ENCODE results near the gene ELAVL1. TPM values are rescaled to one million over a fixed set of nuclear protein-coding genes. Genes with fewer than 3 reads are reported as not detected.
"Not testable (repeated sequence)": the region's sequence is repeated elsewhere in the genome, so short reads cannot be mapped to it uniquely, and the experiment has no call there.

The ELAVL1 gene
- total RNA-seq, 1 donor from 2014 or later, result 92.3 TPM

DNA sequence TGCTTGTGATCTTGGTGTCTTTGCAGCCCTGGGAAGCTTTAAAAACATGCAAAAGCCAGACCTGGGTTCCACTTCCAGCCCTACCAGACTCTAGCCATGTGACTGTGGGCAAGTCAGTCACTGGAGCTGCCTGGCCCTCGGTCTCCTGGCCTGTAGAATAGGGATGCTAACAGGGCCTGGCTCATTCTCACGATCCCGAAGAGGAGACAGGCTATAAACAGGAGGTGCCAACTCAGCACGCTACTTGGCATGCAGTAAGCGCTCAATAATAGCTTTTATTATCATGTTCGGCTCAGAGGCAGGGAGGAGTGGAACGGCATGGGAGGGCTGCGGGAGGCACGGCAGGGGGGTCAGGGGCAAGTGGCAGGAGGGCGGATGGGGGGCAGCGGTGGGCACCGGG is 81.2 kb downstream of the ELAVL1 start:
- no peak for DNase-seq (ENCODE audit: low read depth)

DNA sequence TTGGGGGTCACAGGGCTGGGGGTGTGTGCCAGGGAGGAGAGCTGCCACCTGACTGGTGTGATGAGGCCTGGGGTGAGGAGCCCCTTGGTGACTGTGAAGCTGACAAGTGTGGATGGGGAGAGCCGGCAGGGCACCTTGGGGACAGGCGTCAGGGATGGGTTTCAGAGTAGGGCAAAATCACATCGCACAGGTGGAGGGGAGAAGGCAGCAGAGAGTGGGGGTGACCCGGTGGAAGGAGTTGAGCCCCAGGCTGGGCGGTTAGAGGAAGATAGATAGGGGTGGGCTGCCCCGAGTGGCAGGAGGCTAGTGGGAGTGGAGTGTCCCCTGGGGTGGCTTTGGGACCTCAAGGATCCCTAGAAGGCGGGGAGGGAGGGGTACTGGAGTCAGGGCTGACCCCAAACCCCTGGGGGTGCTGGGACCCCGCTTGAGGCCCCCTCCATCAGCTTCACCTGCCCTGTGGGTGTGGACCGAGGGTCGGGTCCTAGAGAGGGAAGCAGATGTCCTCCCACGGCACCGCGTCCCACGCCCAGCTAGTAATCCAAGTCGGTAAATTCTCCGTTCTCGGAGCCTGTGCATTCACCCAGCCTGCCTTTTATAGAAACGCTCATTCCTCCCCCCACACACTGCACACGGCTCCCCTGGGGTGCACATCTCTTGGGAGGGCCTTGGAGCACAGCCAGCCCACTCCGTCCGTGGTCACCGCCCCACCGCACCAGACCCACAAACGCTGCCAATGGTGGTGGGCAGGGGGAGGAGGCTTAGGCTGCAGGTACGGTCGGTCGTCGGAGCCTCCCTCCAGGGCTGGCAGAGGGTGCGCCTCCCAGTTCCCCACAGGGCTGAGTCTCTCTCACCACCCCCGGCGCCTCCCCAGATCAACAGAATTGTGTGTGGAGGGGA is 81.9 kb downstream of the ELAVL1 start:
- DNase-seq (ENCODE audit: low read depth), result no peak

DNA sequence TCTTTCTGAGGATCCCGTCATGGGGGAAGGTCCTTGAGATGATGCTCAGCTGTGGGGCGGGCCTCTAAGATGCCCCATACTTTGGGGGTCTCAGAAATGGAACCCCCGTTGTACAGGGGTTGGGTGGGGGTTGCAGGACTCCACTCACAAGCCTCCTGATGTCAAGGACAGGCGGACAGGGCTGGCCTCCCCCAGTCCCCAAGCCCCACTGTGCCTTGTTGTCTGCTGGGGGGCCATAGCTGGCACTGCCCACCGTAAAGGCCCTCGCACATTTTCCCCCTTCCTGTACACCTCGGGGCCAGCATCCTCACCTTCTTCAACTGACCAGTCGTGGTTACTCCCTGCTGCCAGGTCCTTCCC is 82.6 kb downstream of the ELAVL1 start:
- no peak for DNase-seq (ENCODE audit: low read depth)

DNA sequence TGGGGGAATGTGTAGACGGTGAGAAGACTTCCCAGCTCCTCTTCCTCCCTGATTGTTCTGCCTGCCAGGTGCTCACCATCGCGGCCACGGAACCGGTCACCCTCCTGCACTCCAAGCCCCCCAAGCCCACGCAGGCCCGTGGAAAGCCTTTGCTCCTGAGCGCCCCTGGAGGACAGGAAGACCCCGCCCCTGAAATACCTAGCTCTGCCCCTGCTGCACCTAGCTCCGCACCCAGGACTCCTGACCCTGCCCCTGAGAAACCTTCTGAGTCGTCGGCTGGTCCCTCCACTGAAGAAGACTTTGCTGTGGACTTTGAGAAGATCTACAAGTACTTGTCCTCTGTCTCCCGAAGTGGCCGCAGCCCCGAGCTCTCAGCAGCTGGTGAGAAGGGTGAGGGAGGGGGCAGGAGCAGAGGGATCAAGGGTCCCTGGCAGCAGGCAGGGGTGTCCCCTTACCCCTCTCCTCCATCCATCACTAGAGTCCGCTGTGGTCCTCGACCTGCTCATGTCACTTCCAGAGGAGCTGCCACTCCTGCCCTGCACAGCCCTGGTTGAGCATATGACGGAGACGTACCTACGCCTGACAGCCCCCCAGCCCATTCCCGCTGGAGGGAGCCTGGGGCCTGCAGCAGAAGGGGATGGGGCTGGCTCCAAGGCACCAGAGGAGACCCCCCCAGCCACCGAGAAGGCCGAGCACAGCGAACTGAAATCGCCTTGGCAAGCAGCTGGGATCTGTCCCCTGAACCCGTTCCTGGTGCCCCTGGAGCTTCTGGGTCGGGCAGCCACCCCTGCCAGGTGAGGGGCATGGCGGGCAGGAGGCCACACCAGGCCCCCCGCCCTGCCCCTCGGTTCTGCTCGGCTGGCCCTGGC is 83.2 kb downstream of the ELAVL1 start:
- no peak for DNase-seq (ENCODE audit: low read depth)

DNA sequence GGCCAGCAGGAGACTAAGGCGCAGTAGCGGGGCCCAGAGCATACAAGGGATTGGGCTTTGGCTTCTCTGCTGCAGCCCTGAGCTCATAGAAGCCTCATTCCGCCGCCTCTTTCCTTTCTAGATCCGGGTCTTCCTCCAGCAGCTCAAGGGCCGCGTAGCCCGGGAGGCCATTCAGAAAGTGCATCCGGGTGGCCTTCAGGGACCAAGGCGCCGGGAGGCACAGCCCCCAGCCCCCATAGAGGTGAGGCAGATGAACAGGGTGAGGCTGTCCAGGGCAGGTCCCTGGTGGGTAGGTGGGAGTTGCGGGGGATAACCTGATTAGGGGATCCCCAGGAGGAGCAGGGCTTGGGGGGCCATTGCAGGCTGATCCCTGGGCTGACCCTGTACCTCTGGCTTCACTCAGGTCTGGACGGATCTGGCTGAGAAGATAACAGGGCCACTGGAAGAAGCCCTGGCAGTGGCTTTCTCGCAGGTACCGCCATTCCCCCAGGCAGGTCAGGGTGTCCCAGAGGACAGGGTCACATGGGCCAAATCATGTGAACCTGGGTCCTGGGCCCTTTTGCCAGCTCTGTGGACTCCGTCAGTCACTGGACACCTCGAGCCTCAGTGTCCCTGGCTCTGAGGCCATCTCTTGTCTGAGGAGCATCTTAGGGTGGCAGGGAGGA is 84.0 kb downstream of the ELAVL1 start:
- no peak for DNase-seq (ENCODE audit: low read depth)

DNA sequence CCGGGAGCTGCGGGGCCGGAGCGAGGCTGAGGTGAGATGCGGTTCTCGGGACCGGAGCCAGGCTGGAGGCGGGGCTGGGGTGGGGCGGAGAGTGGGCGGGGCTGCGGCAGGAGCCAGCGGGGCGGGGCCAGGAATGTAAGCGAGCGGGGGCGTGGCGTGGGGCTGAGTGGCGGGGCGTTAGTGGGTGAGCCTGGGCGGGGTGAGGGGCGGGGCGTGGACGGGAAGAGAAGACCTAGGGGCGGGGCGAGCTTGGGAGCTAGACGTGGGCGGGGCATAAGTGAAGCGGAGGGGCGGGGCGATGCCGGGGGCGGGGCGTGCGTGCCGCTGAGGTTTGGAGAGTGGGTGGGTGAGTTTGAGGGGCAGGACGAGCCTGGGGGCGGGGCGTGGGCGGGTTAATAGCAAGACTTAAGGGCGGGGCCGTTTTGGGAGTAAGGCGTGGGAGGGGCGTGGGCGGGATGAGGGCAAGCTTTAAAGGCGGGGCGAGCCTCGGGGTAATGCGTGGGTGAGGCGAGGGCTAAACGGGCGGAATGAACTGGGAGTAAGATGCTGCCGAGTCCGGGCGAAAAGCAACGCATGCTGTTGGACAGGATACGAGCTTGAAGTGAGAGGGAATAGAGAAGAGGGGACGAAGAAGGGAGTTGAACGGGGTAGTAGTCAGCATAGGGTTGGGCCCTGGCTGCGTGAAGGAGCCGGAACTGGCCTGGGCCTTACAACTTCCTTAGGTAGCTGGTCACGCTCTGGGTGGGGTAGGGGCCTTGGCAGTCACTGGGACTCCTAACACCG is 84.7 kb downstream of the ELAVL1 start:
- peak; percentile 82 for DNase-seq (ENCODE audit: low read depth)

DNA sequence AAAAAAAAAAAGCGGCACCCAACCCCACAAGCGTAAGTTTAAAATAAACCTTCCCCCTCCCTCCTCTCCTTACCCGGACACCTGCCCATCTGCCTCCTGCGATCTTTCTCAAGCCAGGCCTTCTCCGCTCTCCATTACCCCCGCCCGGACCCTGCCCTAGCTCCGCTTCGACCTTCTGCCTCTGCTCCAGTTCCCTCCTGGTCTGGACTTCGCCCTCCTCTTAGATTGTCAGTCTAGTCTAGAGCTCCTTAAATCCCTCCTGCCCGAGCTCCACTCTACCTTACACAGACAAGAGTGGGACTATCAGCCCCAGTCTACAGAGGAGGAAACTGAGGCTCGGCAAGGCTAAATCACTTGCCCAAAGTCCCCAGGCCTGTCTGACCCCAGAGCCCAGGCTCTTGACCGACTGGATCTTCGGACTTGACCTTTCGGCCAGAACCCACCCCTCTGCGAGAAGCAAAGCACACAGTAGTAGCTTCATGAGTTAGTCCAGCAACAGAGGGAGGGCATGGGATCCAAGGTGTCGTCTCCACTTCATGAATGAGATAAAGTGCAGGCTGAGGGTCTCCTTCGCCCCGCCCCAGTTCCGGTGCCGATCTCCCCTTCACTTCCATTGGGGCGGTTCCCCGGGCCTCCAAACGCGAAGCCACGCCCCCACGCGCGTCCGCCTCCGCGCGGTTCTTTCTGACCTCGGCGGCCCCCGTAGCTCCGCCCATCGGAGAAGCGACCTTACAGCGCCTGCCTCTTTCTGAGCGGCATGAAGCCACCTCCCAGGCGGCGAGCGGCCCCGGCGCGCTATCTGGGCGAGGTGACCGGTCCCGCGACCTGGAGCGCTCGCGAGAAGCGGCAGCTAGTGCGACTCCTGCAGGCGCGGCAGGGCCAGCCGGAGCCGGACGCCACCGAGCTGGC is 85.6 kb downstream of the ELAVL1 start, which contains the start of gene SNAPC2:
SNAPC2 (plus strand) TSS at position 729 of the 909 bp plus-strand sequence; CDS start at position 758, 29 bp downstream.
- peak; percentile 77 for DNase-seq (ENCODE audit: low read depth)

DNA sequence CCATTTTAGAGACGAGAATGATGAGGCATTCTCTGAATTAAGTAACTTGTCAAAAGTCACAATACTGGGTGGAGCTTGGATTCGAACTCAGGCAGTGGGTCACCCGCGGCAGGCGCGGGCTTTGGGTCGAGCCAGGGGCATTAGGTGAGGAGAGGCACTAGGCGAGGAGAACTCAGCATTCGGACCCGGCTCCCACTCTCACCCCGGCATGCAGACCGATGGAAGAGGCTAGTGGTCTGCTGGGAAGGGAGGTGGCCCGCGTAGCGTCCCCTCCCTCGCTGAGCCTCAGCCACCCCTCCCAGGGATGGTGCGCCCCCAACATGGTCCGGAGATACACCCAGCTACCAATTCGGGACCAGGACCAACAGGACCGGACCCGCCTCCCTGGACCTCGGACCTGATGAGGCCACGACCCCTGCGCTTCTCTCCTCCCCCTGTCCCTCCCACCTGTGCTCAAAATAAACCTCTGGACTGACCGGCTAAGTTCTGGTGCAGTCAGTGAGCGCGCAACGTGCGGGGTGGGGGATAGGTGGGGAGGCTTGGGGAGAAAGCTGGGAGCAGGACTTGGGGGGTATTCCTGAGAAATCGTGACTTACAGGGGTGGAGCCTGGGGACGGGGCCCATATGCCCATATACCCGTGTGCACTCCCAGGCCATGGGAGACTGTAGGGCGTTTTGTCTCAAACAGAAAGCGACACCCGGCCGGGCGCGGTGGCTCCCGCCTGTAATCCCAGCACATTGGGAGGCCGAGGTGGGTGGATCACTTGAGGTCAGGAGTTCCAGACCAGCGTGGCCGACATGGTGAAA is 86.6 kb downstream of the ELAVL1 start:
- DNase-seq (ENCODE audit: low read depth), result no peak

DNA sequence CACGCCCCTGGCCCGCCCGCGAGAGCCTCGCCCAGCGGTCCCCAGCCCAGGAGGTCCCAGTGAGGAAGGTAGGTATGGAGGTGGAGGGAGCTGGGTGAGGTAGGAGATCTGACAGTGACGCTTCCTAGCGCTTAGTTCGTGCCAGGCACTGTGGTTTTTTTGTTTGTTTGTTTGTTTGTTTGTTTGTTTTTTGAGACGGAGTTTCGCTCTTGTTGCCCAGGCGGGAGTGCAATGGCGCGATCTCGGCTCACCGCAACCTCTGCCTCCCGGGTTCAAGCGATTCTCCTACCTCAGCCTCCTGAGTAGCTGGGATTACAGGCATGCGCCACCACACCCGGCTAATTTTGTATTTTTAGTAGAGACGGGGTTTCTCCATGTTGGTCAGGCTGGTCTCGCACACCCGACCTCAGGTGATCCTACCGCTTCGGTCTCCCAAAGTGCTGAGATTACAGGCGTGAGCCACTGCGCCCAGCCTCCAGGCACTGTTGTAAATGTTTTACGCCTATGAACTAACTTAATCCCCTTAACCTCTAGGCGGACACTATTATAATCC is 87.3 kb downstream of the ELAVL1 start:
- not testable (repeated sequence) for DNase-seq (ENCODE audit: low read depth)

DNA sequence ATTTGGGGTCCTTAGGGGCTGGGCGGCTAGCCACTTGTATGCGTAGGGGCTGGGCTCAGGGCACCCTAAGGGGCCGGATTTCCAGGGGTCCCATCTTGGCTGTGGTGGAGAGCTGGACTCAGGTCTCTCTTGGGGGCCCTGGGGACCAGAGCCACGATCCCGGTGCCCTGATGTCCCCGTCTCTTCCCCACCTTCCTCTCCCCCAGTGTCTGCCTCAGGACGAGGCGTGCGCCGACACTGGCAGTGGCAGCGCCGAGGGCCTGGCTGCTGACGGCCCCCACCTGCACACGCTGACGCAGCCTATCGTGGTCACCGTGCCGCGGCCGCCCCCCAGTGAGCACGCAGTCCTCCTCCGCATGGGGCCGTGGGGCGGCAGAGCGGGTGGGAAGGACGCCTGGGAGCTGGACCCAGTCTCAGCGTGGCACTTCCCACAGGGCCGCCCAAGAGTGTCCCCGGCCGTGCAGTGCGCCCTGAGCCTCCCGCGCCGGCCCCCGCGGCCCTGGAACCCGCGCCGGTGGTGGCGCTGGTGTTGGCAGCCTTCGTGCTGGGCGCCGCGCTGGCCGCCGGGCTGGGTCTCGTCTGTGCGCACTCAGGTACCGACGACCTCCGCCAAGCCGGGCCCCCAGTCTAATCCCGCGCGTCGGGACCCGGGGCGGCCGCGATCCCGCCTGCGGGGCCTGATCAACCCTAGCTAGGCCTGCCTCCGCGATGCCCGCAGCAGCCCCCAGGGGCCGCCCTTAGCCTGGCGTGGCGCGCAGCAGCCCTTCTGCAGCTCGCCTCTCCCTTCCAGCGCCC is 88.0 kb downstream of the ELAVL1 start:
- no peak for DNase-seq (ENCODE audit: low read depth)

DNA sequence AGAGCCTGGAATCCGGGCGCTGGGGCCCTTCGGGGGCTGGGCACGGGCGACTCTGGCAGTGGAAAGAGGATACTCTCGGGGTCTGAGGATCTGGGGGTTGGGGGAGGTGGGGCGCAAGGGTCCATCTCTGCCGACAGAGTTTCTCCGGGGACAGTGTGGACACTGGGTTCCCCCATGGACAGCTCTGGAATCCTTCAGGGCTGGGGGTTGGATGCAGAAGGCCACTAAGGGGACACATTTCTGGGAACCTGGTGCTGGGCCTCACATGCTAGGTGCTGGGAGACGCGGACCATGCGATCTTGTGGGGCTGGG is 88.5 kb downstream of the ELAVL1 start:
- DNase-seq (ENCODE audit: low read depth), result no peak

DNA sequence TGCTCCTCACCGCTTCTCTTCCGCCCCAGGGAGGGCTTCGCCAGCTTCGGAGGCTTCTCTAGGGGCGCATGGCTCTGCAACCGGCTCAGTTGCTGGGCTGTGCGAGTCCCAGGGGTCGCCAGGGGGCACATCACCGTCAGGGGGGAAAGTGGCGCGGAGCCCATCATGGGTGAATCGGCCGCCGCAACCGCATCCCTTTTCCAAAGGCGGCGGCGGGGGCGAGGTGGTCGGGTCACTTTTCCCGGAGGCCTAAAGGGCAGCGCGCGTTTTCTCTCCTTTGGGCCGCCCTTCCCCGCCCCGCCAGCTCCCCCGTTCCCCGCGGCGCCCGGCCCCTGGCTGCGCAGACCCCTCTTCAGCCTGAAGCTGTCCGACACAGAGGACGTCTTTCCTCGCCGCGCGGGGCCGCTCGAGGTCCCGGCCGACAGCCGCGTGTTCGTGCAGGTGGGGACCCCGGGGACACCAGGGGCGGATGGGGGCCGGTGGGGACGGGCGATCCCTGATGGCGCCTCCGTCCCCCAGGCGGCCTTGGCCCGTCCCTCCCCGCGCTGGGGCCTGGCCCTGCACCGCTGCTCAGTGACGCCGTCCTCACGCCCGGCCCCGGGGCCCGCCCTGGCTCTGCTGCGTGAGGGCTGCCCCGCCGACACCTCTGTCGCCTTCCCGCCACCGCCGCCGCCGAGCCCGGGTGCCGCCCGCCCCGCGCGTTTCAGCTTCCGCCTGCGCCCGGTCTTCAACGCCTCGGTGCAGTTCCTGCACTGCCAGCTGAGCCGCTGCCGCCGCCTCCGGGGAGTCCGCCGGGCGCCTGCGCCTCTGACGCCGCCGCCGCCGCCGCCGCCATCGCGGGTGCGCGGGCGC is 89.1 kb downstream of the ELAVL1 start:
- DNase-seq (ENCODE audit: low read depth), result no peak

DNA sequence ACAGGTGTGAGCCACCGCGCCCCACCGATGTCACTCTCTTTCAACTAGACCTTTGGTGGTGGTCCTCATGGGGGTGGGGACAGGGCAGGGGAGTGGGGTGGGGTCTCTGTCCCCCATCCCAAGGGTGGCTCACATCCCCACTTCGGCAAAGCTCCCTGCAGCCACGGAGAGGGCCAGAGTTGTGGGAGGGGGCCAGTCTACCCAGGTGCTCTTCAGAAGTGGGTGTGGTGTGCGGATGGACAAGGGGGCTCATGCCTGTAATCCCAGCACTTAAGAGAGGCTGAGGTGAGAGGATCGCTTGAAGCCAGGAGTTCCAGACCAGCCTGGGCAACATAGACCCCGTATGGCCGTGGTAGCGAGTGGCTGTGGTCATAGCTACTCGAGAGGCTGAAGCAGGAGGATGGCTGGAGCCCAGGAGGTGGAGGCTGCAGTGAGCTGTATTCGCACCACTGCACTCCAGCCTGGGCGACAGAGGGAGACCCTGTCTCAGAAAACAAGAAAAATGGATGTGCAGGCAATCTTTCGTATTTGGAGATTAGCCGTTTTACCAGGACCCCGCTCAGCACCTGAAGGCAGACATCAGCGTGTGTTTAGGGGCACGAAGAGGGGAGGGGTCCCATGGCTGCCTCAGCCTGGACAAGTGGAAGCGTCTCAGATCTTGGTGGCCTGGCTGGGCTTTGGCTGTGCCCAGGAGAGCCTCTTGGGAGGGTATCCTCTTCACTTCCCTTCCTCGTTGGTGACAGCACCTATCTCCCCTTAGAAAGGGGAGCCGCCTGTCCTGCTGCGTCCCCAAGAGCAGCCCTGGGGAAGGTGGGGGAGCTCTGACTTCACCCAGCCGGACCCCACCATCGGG is 90.0 kb downstream of the ELAVL1 start:
- no peak for DNase-seq (ENCODE audit: low read depth)

DNA sequence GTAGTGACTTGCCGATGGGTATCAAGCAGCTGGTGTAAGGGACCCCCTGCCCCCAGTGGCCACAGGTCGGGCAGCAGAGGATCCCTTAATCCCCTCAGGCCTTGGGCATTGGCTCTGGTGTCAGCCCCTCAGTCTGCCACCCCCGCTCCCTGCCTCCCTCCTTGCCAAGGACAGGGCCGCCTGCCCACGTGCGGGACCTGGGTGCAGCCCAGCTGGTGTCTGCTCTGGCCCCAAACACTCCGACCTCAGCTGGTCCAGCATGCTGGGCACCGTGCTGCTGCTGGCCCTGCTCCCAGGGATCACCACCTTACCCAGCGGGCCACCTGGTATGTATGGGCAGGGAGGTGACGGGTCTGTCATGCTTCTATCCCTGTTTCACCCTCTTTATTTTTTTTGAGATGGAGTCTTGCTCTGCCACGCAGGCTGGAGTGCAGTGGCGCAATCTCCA is 90.8 kb downstream of the ELAVL1 start, which contains the start of gene TGFBR3L:
TGFBR3L (plus strand) TSS at position 233 of the 448 bp plus-strand sequence.
- DNase-seq (ENCODE audit: low read depth), result no peak

DNA sequence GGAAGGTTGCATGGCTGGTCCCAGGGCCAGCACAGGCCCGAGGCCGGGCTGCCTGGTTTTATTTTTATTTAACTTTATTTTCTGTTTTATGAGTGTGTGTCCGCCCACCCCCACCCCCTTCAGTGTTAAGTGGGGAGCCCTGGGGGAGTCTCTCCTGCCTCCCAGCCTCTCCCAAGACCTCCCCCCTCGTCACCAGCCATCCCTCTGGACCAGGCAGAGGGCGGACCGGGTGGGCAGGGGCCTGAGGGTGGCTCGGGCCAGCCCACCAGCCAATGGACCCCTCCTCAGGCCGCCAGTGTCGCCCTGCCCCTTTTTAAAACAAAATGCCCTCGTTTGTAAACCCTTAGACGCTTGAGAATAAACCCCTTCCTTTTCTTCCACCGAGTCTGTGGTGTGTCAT is 91.3 kb downstream of the ELAVL1 start:
- no peak for DNase-seq (ENCODE audit: low read depth)

DNA sequence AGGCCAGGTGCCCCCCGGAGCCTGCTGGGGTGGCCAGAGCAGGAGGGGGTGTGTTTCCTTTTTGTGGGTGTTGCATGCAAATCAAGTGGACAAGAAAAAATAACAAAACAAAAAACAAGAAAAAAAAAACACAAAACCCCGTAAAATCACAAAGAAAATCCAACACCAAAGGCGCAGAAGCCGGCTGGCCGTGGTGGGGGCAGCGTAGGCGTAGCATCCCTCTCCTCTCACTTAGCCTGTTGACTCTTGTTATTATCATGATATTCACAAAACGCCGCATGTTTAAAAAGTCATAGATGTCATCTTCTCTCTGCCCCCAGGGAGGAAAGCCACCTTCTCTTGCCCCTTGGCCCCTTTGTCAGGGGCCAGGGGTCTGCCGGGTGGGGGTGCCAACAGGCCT is 91.8 kb downstream of the ELAVL1 start:
- no peak for DNase-seq (ENCODE audit: low read depth)
